ENCODE results near the gene PDS5B. TPM values are rescaled to one million over a fixed set of nuclear protein-coding genes. Genes with fewer than 3 reads are reported as not detected.

Gene PDS5B
- total RNA-seq, 1 donor from 2014 or later = 49.4 TPM

- no peak for DNase-seq (ENCODE audit: extremely low spot score in 2 of 2)
- TF ChIP-seq CTCF (IDR thresholded peaks at IDR 0.05) (no peak), POLR2AphosphoS5 (IDR thresholded peaks at IDR 0.05; ENCODE audit: insufficient read depth in 1 of 2, low read depth in 1 of 2) (no peak), POLR2A (IDR thresholded peaks at IDR 0.05) (no peak)
- H3K27ac ChIP-seq = no peak overlapping the region
- H3K36me3 ChIP-seq = peaks cover 0 to 15% of the 10 kb centered on the region in 2 donors
- intact Hi-C loops (cut with DNase I) = no loop called here
- H3K4me3 ChIP-seq = no peak overlapping the region
- H3K4me1 ChIP-seq = no peaks in the 10 kb centered on the region
- no peaks in the 10 kb centered on the region for H3K27me3 ChIP-seq
- no peaks in the 10 kb centered on the region for H3K9me3 ChIP-seq
These were observed 162.1 kb downstream of the PDS5B start for GRCh38 chr13:32748305-32748704.

GRCh38 chr13:32751340-32751739 is 165.1 kb downstream of the PDS5B start:
- Histone ChIP-seq H3K27me3 (no peaks in the 10 kb centered on the region), H3K36me3 (peaks cover 0 to 18% of the 10 kb centered on the region in 2 donors), H3K27ac (no peak overlapping the region), H3K4me3 (no peak overlapping the region), H3K4me1 (no peaks in the 10 kb centered on the region), H3K9me3 (no peaks in the 10 kb centered on the region)
- TF ChIP-seq CTCF (IDR thresholded peaks at IDR 0.05) = no peak
- TF ChIP-seq POLR2AphosphoS5 (IDR thresholded peaks at IDR 0.05; ENCODE audit: insufficient read depth in 1 of 2, low read depth in 1 of 2) = no peak
- TF ChIP-seq POLR2A (IDR thresholded peaks at IDR 0.05) = no peak
- intact Hi-C loops (cut with DNase I) = no loop called here
- DNase-seq (ENCODE audit: extremely low spot score in 2 of 2) = no peak

- TF ChIP-seq POLR2AphosphoS5 (IDR thresholded peaks at IDR 0.05; ENCODE audit: insufficient read depth in 1 of 2, low read depth in 1 of 2) = no peak
- no peak for TF ChIP-seq CTCF (IDR thresholded peaks at IDR 0.05)
- no peak for TF ChIP-seq POLR2A (IDR thresholded peaks at IDR 0.05)
- Histone ChIP-seq H3K4me3 (no peak overlapping the region), H3K27ac (no peak overlapping the region), H3K4me1 (no peaks in the 10 kb centered on the region), H3K27me3 (no peaks in the 10 kb centered on the region), H3K36me3 (peaks cover 0 to 13% of the 10 kb centered on the region in 2 donors), H3K9me3 (no peaks in the 10 kb centered on the region)
- DNase-seq (ENCODE audit: extremely low spot score in 2 of 2) = no peak
- intact Hi-C loops (cut with DNase I) = no loop called here
These were observed 166.1 kb downstream of the PDS5B start for GRCh38 chr13:32752311-32752710.

- Histone ChIP-seq H3K27me3 (no peaks in the 10 kb centered on the region), H3K27ac (no peak overlapping the region), H3K36me3 (peaks cover 0 to 13% of the 10 kb centered on the region in 2 donors), H3K4me3 (no peak overlapping the region), H3K4me1 (no peaks in the 10 kb centered on the region), H3K9me3 (no peaks in the 10 kb centered on the region)
- TF ChIP-seq CTCF (IDR thresholded peaks at IDR 0.05) (no peak), POLR2AphosphoS5 (IDR thresholded peaks at IDR 0.05; ENCODE audit: insufficient read depth in 1 of 2, low read depth in 1 of 2) (no peak), POLR2A (IDR thresholded peaks at IDR 0.05) (no peak)
- DNase-seq (ENCODE audit: extremely low spot score in 2 of 2) = no peak
- intact Hi-C loops (cut with DNase I) = no loop called here
These were observed 166.8 kb downstream of the PDS5B start for GRCh38 chr13:32752997-32753606.

GRCh38 chr13:32754179-32754578 is 167.9 kb downstream of the PDS5B start:
- no peak for DNase-seq (ENCODE audit: extremely low spot score in 2 of 2)
- Histone ChIP-seq H3K4me1 (no peaks in the 10 kb centered on the region), H3K4me3 (no peak overlapping the region), H3K9me3 (no peaks in the 10 kb centered on the region), H3K27me3 (no peaks in the 10 kb centered on the region), H3K36me3 (peaks cover 0 to 13% of the 10 kb centered on the region in 2 donors), H3K27ac (no peak overlapping the region)
- TF ChIP-seq CTCF (IDR thresholded peaks at IDR 0.05) (no peak), POLR2A (IDR thresholded peaks at IDR 0.05) (no peak)
- intact Hi-C loops (cut with DNase I) = no loop called here
